CMK (cell line): ENCODE results near the gene NCK1.

Experiments
- DNase-seq: peaks from one replicate; pipeline ENCODE4 v3.0.0-alpha.2; 2010; ENCODE audit warnings: low read depth

Gene NCK1

GRCh38 chr3:136908297-136908696, 46.3 kb downstream of the NCK1 start:
- DNase-seq = no peak

- no peak for DNase-seq
Observed at GRCh38 chr3:136909187-136909586, 47.2 kb downstream of the NCK1 start.

DNA sequence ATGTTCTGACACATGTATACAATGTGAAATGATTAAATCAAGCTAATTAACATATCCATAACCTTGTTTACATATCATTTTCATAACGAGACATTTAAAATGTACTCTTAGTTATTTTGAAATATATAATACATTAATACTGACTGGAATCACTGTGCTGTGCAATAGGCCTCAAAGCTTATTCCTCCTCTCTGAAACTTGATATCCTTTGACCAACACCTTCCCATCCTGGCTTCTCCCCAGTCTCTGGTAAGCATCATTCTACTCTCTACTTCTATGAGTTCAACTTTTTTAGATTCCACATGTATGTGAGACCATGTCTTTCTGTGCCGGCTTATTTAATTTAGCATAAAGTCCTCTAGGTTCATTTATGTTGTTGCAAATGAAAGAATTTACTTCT, 48.7 kb downstream of the NCK1 start:
- no peak for DNase-seq

- DNase-seq = no peak
Observed at GRCh38 chr3:136913168-136913567, 51.2 kb downstream of the NCK1 start.

DNA sequence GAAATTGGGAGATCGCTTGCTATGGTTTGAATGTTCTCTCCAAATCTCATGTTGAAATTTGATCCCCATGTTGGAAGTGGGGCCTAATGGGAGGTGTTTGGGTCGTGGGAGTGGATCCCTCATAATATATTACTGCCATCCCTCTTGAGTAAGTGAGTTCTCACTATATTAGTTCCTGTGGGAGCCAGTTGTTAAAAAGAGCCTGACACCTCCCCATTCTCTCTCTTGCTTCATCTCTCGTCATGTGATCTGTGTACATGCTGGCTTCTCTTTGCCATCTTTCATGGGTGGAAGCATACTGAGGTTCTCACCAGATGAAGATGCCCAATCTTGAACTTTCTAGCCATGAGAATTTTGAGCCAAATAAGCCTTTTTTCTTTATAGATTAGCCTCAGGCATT, 52.7 kb downstream of the NCK1 start:
- DNase-seq = no peak

DNA sequence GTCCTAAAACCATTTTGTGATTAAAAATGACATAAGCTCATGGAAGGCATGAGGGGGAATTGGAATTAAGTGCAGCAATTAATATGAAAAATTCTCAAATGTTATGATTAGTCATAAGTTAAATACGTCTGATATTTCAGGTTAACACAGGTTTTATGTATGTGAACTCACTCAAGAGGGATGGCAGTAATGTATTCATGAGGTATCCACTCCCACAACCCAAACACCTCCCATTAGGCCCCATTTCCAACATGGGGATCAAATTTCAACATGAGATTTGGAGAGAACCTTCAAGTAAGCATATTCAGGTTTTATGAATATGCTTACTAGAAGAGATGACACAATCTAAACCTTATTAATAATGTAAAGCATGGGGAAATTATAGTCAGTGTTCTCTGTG, 54.2 kb downstream of the NCK1 start:
- no peak for DNase-seq

DNA sequence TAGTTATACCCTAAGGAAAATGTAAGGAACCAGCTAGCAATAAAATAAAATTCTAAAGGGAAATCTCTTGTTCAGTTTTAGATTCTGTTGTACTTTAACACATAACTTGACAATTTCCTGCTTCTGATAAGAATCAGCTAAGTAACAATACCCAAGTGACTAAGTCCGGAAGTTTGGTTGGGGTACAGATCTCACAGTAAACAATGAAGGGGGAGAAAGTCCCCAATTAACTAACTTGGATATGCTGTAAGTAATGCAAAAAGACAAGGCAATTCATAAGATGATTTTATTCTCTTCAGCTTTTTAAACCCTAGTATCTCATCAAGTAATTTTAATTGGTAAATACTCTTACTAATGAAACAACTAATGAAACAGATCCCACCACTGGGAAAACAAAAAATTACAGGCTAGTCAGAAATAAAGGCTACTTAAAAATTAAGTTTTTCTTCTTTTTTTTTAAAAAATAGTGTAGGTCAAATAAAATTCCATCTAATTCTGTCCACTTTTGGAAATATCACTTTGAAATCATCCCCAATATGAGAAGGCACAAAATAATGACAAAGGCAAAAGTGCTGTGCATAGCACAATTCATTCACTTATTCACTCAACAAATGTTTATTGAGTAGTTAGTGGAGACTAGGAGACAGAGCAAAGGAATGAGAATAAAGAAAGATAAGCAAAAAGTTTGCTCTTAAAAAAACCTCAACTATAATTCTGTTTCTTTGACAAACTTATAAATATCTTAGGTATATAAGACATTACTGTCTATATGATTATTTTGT, 58.0 kb downstream of the NCK1 start:
- DNase-seq = no peak

GRCh38 chr3:136920904-136921611, 59.0 kb downstream of the NCK1 start:
- DNase-seq = no peak

GRCh38 chr3:136925425-136926190, 63.6 kb downstream of the NCK1 start:
- no peak for DNase-seq

GRCh38 chr3:136928240-136928639, 66.2 kb downstream of the NCK1 start:
- no peak for DNase-seq

DNA sequence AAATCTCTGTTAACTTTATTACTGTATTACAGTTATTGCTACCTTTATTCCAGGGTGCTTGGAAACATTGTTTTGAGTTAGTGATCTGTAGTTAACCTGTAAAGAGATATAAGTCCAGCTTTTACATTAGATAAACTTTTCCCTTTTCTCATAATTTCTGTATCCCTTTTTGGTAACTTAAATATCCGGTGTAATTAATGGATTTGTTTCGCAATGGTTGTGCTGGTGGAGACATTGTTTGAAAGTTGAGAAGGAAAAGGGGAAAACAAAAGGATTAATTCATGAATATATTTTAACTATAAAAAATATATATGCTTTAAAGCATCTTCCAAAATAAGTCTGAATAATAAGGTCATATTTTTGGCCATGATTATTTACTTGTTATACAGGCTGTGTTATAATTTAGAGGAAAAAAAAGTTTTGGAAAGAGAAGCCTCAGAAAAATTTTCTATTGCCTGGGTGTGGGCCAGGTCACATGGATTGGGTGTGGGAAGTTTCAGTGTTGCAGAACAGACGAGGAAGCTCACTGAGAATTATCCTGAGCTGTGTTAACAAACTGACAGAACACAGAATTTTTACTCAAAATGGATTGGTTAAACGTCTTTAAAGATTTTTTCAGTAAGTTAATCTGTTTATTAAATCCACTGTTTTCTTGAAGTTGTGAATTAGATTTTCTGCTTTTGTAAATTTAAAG, 68.1 kb downstream of the NCK1 start:
- no peak for DNase-seq

- DNase-seq = no peak
Observed at GRCh38 chr3:136931606-136932005, 69.6 kb downstream of the NCK1 start.

- no peak for DNase-seq
Observed at GRCh38 chr3:136932523-136932922, 70.5 kb downstream of the NCK1 start.

- DNase-seq = no peak
Observed at GRCh38 chr3:136932978-136933772, 71.2 kb downstream of the NCK1 start.

DNA sequence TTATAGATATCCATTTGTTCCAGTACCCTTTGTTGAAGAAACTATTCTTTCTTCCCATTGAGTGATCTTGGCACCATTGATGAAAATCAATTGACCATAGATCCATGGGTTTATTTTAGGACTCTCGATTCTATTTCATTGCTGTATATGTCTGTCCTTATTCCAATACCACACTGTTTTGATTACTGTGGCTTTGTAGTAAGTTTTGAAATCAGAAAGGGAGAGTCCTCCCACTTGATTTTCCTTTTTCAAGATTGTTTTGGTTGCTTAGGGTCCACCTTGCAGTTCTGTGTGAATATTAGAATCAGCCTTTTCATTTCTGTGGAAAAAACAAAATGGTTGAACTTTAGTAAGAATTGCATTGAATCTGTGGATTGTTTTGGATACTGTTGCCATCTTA, 75.2 kb downstream of the NCK1 start:
- no peak for DNase-seq

- no peak for DNase-seq
Observed at GRCh38 chr3:136937851-136938250, 75.8 kb downstream of the NCK1 start.

GRCh38 chr3:136938334-136938733, 76.3 kb downstream of the NCK1 start:
- DNase-seq = no peak

DNA sequence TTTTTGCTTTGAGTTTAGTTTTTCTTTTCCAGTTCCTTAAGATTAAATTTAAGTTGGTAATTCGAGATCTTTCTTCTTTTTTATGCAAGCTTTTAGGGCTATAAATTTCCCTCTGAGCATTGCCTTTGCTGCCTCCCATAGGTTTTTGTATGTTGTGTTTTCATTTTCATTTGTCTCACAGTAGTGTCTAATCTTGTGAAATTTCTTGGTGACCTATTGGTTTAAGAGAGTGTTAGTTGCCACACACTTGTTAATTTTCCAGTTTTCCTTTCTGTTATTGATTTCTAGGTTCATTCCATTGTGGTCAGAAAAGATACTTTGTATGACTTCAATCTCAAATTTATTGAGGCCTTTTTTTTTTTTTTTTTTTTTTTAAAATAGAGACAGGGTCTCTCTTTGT, 77.5 kb downstream of the NCK1 start:
- no peak for DNase-seq

DNA sequence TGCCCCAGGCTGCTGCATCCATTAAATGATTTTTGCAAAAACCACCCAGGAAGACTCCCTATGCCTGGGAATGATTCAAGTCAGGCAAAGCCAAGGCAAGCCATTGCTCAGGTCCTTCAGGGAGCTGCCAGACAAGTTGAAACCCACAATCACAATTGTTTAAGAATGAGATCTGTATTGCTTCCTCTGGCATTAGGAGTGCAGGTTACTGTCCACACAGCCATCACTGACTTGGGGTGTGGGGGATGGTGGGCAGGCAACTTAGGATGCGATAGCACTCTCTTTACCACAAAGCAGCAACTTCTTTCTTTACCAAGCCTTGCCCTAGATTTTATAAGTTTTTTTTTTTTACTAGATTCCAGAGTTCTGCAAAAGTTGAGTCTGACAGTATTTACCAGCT, 80.8 kb downstream of the NCK1 start:
- no peak for DNase-seq

- DNase-seq = no peak
Observed at GRCh38 chr3:136943436-136943835, 81.4 kb downstream of the NCK1 start.

DNA sequence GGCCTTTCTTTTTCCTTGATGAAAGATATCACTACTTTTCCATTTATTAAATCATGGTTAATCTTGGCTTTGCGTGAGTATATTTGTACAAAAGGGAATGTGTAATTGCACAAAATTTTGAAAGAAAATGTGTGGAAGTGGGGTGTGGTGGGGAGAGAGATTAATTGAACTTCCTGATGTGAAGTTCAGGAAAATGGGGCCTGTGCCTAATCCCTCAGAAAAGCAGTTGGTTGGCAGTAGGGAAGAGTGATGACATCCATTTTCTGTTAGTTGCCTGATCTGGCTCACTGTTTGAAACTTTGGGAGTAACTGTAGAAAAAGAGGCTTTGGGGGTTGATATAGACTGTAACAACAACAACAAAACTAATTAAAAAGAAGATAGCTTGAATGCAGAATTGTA, 85.0 kb downstream of the NCK1 start:
- DNase-seq = no peak

- DNase-seq = no peak
Observed at GRCh38 chr3:136947477-136947876, 85.5 kb downstream of the NCK1 start.
